ENCODE results near the gene FIGLA.

Gene FIGLA

DNA sequence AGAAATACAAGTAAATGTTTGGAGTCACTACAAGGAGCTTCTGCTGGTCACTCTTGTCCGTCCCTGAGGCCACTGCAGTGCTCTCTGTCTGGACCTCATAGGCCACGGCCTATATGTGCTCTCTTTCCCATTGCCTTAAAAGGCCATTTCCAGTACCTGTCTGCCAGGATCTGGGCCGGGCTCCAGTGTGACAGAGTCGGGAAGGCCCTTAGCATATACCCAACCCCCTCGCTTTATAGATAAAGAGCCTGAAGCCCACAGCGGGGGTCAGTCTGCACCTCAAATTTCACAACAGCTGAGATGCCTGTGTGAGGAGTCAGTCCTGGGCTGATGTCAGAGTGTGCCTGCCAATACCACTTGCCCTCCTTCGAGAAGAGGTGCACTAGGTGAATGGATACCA, 62.3 kb downstream of the FIGLA start:
- H3K4me1 ChIP-seq (ENCODE audit: control insufficient read depth, insufficient read depth, low read length, poor library complexity, severe bottlenecking), result no peaks in the 10 kb centered on the region
- H3K36me3 ChIP-seq (ENCODE audit: control insufficient read depth, insufficient read depth, low read length), result no peaks in the 10 kb centered on the region
- WGBS, 2 experiments (ENCODE audit: insufficient coverage in 2 of 2), result 63 to 69% methylated on average over 3 to 6 of the region's 7 CpGs
- no peak overlapping the region for H3K27ac ChIP-seq (ENCODE audit: low read depth, low read length, severe bottlenecking)
- no peak overlapping the region for H3K4me3 ChIP-seq (ENCODE audit: extremely low read depth, insufficient read depth, low read length, poor library complexity, severe bottlenecking)
- H3K9me3 ChIP-seq (ENCODE audit: control insufficient read depth, low read length), result no peaks in the 10 kb centered on the region
